AG09319 (cell line): ENCODE data around the gene EYA4.
"Not testable (repeated sequence)": the region's sequence is repeated elsewhere in the genome, so short reads cannot be mapped to it uniquely, and the experiment has no call there.

Experiments
- DNase-seq: peaks from one replicate; pipeline ENCODE4 v3.0.0-alpha.2; 2010; ENCODE audit warnings: low read depth; ENCODE audit errors: extremely low read depth
- TF ChIP-seq, protein P1 (sequence below): IDR thresholded peaks from 2 replicates; pipeline ENCODE4 v1.5.1; 2011; ENCODE audit warnings: low read depth, mild to moderate bottlenecking, inconsistent platforms, low read length, moderate library complexity

EYA4 gene

DNA sequence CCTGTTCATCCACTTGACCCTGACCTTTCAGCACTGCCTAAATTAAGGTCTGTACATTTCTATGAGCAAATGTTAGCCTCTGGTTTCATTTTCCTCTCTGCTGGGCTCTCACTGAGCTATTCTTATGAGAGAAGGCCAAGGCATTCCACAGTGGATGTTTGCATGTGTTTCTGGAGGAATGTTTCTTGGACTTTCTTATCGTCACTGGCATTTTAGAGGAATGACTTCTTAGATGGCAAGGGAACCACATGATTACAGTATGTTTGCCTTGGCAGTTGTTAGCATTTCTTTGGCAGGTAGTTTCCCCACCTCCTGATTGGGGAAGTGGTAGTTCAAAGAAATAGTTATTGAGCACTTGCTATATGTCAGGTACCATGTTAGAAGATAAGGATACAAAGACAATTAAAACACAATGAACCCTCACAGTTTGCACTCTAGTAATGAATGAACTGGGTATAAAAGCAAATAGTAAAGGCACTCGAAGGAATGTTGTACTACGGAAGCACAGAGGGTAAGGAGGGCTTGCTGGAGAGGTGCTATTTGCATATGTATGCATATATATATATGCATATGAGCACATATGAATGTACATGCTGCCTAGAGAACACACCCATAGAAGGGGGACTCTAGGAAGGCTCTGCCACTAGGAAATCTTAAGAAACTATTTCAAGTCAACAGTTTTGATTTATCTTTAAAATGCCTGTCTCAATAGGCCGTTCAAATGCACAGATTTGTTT lies 307.4 kb downstream of the EYA4 start:
- TF ChIP-seq, protein P1, sequence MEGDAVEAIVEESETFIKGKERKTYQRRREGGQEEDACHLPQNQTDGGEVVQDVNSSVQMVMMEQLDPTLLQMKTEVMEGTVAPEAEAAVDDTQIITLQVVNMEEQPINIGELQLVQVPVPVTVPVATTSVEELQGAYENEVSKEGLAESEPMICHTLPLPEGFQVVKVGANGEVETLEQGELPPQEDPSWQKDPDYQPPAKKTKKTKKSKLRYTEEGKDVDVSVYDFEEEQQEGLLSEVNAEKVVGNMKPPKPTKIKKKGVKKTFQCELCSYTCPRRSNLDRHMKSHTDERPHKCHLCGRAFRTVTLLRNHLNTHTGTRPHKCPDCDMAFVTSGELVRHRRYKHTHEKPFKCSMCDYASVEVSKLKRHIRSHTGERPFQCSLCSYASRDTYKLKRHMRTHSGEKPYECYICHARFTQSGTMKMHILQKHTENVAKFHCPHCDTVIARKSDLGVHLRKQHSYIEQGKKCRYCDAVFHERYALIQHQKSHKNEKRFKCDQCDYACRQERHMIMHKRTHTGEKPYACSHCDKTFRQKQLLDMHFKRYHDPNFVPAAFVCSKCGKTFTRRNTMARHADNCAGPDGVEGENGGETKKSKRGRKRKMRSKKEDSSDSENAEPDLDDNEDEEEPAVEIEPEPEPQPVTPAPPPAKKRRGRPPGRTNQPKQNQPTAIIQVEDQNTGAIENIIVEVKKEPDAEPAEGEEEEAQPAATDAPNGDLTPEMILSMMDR: no peak
- DNase-seq: peak; percentile 23

DNA sequence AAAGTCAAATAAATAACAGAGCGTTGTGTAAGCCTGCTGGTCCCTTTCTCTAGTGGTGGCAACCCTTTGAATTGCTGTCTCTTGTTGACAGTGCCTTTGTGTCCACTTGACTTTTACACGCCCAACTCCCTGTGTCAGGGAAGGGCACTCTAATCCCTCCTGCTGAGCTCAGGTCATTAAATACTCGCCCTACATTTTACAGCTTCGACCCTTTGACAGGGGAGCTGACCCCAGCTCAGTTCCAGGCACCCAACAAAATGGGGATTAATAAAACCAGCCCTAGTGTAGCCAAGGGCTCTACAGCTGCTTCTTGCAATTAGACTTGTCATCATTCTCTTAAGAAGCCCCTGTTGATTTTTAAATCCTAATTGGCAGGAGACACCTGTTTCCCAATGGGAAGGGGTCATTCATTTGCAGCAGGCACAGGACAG lies 308.2 kb downstream of the EYA4 start:
- DNase-seq: no peak
- TF ChIP-seq, protein P1: no peak

DNA sequence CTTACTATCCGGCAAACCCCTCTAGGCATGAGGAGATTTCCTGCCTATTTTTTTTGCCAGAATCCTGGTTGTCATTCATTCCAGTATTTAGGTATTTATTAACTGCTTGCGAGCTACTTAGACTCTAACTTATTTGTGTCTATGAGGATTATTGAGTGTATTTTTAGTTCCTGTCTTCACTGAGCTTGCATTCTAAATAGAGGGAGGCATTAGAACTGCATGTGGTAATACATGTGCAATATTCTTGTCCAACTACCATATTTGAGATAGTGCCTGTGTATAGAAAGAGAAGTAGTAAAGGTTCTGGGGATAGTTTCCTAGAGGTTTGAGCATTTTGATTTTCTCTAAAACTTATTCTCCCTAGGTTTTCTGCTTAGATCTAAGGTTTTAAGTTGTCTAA lies 308.9 kb downstream of the EYA4 start:
- no peak for DNase-seq
- TF ChIP-seq, protein P1: no peak

DNA sequence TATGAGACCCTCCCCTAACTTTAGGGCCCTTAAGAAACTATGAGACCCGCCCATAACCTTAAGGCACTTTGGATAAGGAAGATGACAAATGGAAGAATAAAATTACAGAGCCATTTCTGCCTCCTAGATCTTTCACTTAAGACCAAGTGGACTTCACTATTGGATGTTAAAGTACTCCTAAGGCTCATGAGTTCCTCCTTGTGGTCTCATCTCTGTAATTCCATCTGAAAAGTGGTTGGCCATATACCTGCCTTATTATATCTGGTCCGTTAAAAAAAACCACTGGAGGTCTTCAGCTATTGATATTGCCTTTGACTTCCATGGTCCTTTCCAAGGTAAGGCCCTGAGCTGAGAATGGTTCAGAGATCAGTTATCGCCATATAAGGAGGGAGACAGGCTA lies 310.3 kb downstream of the EYA4 start:
- no peak for DNase-seq
- TF ChIP-seq, protein P1: no peak; the same call in 1 of the 2 replicates

DNA sequence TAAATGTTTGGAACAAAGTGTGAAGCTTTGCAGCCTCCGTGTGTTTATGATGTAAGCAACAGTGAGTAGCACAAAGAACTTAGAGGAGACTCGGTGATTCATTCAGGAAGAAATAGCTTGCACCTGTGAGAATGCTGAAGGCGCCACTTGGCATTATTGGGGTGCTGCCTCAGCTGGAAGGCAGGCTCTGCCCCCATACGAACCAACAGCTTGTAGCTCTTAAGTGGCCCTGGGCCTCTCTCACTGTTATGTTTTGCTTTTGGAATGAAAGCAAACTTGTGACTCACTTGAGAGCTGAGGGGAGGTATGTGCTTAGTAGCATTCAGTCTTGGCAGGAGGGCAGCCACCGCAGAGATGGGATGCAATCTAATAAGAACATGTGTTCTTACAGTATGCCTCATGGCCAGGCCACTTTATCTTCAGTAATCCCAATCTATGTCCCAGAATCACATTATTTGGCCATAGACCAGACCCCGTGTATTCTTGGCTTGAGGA lies 310.7 kb downstream of the EYA4 start:
- TF ChIP-seq, protein P1: no peak
- DNase-seq: peak; percentile 92

DNA sequence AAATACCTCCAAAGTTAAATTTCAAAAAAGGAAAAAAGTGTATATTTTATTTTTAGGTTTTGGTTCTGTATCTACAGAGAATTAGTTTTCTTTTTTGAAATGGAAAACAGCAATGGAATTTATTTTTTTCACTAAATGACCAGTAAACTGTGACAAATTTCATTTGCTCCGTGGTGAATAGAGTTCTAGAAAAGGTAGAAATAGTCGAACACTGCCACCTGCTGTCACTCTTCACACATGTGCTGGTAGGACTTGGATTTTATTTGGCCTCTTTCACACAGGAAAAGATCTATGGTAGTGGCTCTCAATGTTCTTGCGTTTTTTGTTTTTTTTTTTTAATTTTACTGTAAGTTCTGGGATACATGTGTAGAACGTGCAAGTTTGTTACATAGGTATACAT lies 312.5 kb downstream of the EYA4 start:
- TF ChIP-seq, protein P1: peak; percentile 66
- DNase-seq: no peak

DNA sequence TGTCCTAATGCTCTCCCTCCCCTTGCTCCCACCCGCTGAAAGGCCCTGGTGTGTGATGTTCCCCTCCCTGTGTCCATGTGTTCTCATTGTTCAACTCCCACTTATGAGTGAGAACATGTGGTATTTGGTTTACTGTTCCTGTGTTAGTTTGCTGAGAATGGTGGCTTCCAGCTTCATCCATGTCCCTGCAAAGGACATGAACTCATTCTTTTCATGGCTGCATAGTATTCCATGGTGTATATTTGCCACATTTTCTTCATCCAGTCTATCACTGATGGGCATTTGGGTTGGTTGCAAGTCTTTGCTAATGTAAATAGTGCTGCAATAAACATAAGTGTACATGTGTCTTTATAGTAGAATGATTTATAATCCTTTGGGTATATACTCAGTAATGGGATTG lies 313.0 kb downstream of the EYA4 start:
- not testable (repeated sequence) for DNase-seq

DNA sequence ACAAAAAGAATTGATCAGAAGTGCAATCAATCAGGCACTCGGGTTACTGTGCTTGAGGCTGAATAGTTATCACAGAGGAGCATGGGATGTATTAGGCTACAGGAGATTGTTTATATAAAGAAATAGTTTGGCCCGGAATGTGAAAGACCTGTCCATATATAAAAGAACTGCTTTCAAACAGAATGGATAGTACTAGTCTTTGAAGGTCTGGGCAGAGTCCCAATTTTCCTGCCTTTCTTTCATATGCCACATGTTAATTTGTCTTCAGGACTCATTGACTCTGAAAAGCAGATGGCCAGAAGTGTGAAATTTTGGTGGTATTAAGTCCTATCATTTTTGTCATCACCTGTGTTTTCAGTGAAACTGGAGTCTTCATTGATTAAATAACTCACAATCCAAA lies 314.5 kb downstream of the EYA4 start:
- TF ChIP-seq, protein P1: no peak
- no peak for DNase-seq
